ENCODE results near the gene LRMDA. TPM values are rescaled to one million over a fixed set of nuclear protein-coding genes. Genes with fewer than 3 reads are reported as not detected.

LRMDA gene
- total and polyA plus RNA-seq, 7 donors, result 2.8 to 22.2 (median 9.0) TPM

GRCh38 chr10:75525646-75526045 is 94.2 kb downstream of the LRMDA start:
- H3K4me3 ChIP-seq, result no peak overlapping the region
- no peak overlapping the region for H3K27ac ChIP-seq
- TF ChIP-seq EP300 (IDR thresholded peaks at IDR 0.05) (no peak), POLR2AphosphoS5 (IDR thresholded peaks at IDR 0.05) (no peak), CTCF (IDR thresholded peaks at IDR 0.05) (no peak), POLR2A (IDR thresholded peaks at IDR 0.05) (no peak)
- peaks cover 0 to 4% (median 3%) of the 10 kb centered on the region in 4 donors for H3K4me1 ChIP-seq
- H3K36me3 ChIP-seq, result no peaks in the 10 kb centered on the region
- no peaks in the 10 kb centered on the region for H3K9me3 ChIP-seq
- no peaks in the 10 kb centered on the region for H3K27me3 ChIP-seq
- 90 to 94% methylated on average over 1 of the region's 1 CpG for WGBS, 2 donors
- DNase-seq, result no peak
- intact Hi-C loops (cut with DNase I), result no loop called here

GRCh38 chr10:75527542-75527941 is 96.1 kb downstream of the LRMDA start:
- DNase-seq, result no peak

GRCh38 chr10:75528392-75528791 is 97.0 kb downstream of the LRMDA start:
- no peaks in the 10 kb centered on the region for H3K36me3 ChIP-seq
- DNase-seq, result no peak
- intact Hi-C loops (cut with DNase I), result no loop called here
- no peak for TF ChIP-seq EP300 (IDR thresholded peaks at IDR 0.05)
- TF ChIP-seq CTCF (IDR thresholded peaks at IDR 0.05), result no peak
- no peak for TF ChIP-seq POLR2AphosphoS5 (IDR thresholded peaks at IDR 0.05)
- TF ChIP-seq POLR2A (IDR thresholded peaks at IDR 0.05), result no peak
- WGBS, 2 donors, result 84 to 88% methylated on average over 2 of the region's 2 CpGs
- H3K4me3 ChIP-seq, result no peak overlapping the region
- H3K27ac ChIP-seq, result no peak overlapping the region
- H3K9me3 ChIP-seq, result no peaks in the 10 kb centered on the region
- H3K4me1 ChIP-seq, result peaks cover 0 to 13% (median 6%) of the 10 kb centered on the region in 4 donors
- H3K27me3 ChIP-seq, result no peaks in the 10 kb centered on the region

More at GRCh38 chr10:75527542-75527941, 96.1 kb downstream of the LRMDA start:
- Histone ChIP-seq H3K27me3 (no peaks in the 10 kb centered on the region), H3K36me3 (no peaks in the 10 kb centered on the region), H3K9me3 (no peaks in the 10 kb centered on the region), H3K4me3 (no peak overlapping the region), H3K27ac (no peak overlapping the region), H3K4me1 (peaks cover 0 to 7% (median 6%) of the 10 kb centered on the region in 4 donors)
- TF ChIP-seq POLR2A (IDR thresholded peaks at IDR 0.05) (no peak), CTCF (IDR thresholded peaks at IDR 0.05) (no peak), POLR2AphosphoS5 (IDR thresholded peaks at IDR 0.05) (no peak), EP300 (IDR thresholded peaks at IDR 0.05) (no peak)
- 93 to 94% methylated on average over 2 of the region's 2 CpGs for WGBS, 2 donors
- intact Hi-C loops (cut with DNase I), result no loop called here

GRCh38 chr10:75530299-75530698 is 98.9 kb downstream of the LRMDA start:
- no peak for DNase-seq
- no peak overlapping the region for H3K27ac ChIP-seq
- 80 to 90% methylated on average over 3 of the region's 3 CpGs for WGBS, 2 donors
- H3K4me3 ChIP-seq, result no peak overlapping the region
- no peaks in the 10 kb centered on the region for H3K36me3 ChIP-seq
- H3K9me3 ChIP-seq, result no peaks in the 10 kb centered on the region
- H3K4me1 ChIP-seq, result peaks cover 0 to 24% (median 6%) of the 10 kb centered on the region in 4 donors
- intact Hi-C loops (cut with DNase I), result no loop called here
- H3K27me3 ChIP-seq, result no peaks in the 10 kb centered on the region
- TF ChIP-seq EP300 (IDR thresholded peaks at IDR 0.05) (no peak), CTCF (IDR thresholded peaks at IDR 0.05) (no peak), POLR2AphosphoS5 (IDR thresholded peaks at IDR 0.05) (no peak), POLR2A (IDR thresholded peaks at IDR 0.05) (no peak)

- peaks cover 0 to 24% (median 6%) of the 10 kb centered on the region in 4 donors for H3K4me1 ChIP-seq
- no peak overlapping the region for H3K4me3 ChIP-seq
- no peak for TF ChIP-seq CTCF (IDR thresholded peaks at IDR 0.05)
- no peak for TF ChIP-seq POLR2A (IDR thresholded peaks at IDR 0.05)
- TF ChIP-seq EP300 (IDR thresholded peaks at IDR 0.05), result no peak
- TF ChIP-seq POLR2AphosphoS5 (IDR thresholded peaks at IDR 0.05), result no peak
- WGBS, 2 donors, result 88 to 89% methylated on average over 2 of the region's 2 CpGs
- DNase-seq, result no peak
- H3K27ac ChIP-seq, result no peak overlapping the region
- intact Hi-C loops (cut with DNase I), result no loop called here
- no peaks in the 10 kb centered on the region for H3K27me3 ChIP-seq
- H3K36me3 ChIP-seq, result no peaks in the 10 kb centered on the region
- no peaks in the 10 kb centered on the region for H3K9me3 ChIP-seq
Measured at GRCh38 chr10:75531571-75532031, 100.2 kb downstream of the LRMDA start.

All from sigmoid colon (tissue), 7 donors.